Measurements from ENCODE around the gene MROH8.

DNA sequence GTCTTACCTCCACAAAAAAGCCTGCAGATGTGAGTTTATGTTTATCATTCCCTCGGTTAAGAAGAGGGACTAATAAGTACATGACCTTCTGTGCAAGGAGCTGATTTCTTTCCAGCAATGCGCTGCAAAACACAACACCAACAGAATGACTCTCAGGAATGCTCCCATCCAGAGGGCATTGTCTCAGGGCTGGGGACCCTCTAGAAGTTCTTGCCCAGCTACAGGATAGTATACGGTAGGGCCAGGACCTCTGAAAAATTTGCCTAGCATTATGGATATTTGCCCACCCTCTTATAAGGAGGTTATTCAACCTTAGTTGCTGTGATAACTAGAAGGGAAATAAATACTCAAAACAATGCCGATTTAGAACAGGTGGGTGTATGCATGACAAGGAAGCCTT lies 58.9 kb downstream of the MROH8 start:
- TF ChIP-seq, protein P1, sequence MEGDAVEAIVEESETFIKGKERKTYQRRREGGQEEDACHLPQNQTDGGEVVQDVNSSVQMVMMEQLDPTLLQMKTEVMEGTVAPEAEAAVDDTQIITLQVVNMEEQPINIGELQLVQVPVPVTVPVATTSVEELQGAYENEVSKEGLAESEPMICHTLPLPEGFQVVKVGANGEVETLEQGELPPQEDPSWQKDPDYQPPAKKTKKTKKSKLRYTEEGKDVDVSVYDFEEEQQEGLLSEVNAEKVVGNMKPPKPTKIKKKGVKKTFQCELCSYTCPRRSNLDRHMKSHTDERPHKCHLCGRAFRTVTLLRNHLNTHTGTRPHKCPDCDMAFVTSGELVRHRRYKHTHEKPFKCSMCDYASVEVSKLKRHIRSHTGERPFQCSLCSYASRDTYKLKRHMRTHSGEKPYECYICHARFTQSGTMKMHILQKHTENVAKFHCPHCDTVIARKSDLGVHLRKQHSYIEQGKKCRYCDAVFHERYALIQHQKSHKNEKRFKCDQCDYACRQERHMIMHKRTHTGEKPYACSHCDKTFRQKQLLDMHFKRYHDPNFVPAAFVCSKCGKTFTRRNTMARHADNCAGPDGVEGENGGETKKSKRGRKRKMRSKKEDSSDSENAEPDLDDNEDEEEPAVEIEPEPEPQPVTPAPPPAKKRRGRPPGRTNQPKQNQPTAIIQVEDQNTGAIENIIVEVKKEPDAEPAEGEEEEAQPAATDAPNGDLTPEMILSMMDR (IDR thresholded peaks at IDR 0.05) = no peak
- no peak for TF ChIP-seq POLR2A (IDR thresholded peaks at IDR 0.05)
- TF ChIP-seq EP300 (IDR thresholded peaks at IDR 0.05; ENCODE audit: low read depth) = no peak

Measured in transverse colon (tissue), 3 donors.